ENCODE measurements around the gene IGF2BP3. TPM values are rescaled to one million over a fixed set of nuclear protein-coding genes. Genes with fewer than 3 reads are reported as not detected.
A peak's percentile ranks its signal among the peaks of the same experiment; 100 is the strongest.

Gene IGF2BP3
- total RNA-seq, 1 donor from 2014 or later = 242 TPM

DNA sequence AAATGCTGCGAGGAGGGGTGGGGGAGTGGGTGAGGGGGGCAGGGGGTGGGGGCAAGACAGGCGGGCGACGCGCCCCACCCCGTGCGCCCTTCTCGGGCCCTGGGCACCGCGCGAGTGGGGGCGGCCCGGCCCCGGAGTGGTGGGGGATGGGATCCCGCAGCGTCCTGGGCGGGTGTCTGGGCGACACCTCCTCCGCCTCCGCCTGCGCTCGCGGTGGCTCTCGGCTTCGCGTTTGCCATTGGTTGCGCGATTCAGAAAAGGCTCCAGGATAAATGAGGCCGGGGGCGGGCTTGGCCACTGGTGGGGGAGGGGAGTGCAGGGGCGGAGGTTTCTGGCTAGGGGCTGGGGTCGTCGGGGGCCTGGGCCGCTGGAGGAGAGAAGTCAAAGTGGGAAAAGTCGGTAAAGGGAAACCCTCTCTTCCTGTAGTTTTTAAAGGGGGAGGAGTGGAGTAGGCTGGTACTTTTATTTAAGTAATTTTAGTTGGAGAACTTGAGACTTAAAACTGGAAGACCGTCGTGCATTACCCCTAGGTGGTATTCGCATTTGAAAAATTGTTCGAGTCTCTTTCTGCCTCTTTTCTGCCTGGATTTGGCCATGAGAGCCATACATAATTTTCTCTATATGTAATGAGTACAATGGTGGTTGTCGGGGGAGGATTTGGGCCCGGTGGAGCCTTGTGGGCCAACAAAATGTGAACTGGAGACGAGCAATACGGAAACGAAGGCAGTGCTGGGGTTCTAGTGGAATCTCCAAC is 992 bp upstream of the IGF2BP3 start:
- H3K36me3 Mint-ChIP-seq = peaks cover 6% of the 10 kb centered on the region
- Histone ChIP-seq H3F3A (ENCODE audit: low read depth) (peaks cover 82% of the 10 kb centered on the region), H3K27ac (peak overlapping the region; percentile 97), H3K4me1 (peaks cover 16% of the 10 kb centered on the region), H3K4me2 (peak overlapping the region; percentile 96), H3K4me3 (peak overlapping the region; percentile 94), H3K36me3 (peaks cover 3% of the 10 kb centered on the region), H3K9ac (peak overlapping the region; percentile 87), H4K20me1 (ENCODE audit: low read depth) (peaks cover 30% of the 10 kb centered on the region), H3K27me3 (no peaks in the 10 kb centered on the region), H3K9me3 (ENCODE audit: low read depth) (no peaks in the 10 kb centered on the region), H3K79me2 (ENCODE audit: low read depth) (peaks cover 84% of the 10 kb centered on the region), H2AFZ (replicated peaks) (no peak overlapping the region)
- H3K9me3 Mint-ChIP-seq = peaks cover 3% of the 10 kb centered on the region
- H3K27me3 Mint-ChIP-seq (ENCODE audit: insufficient read depth, low read depth) = peaks cover 3% of the 10 kb centered on the region
- peak overlapping the region; percentile 98 for H3K27ac Mint-ChIP-seq
- H3K4me3 Mint-ChIP-seq = peak overlapping the region; percentile 99
- TF ChIP-seq EZH2phosphoT487 (IDR thresholded peaks at IDR 0.05) (no peak), EZH2 (IDR thresholded peaks at IDR 0.05) (no peak), CTCF (IDR thresholded peaks at IDR 0.05) (no peak)
- peaks cover 15% of the 10 kb centered on the region for H3K4me1 Mint-ChIP-seq
- DNase-seq (ENCODE audit: low spot score) = peak; percentile 97

DNA sequence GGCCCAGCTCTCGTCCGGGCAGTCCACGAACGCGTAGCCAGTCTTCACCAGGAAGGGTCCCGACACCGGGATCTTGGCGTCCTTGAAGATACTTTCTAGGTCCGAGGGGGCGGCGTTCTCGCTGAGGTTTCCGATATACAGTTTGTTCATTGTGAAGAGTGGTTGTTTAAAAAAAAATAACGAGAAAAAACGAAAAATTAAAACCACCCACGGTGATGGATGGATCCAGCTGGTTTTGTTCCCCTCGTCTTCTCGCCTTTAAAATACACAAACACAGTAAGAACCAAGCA is 385 bp downstream of the IGF2BP3 start:
- Mint-ChIP-seq H3K4me3 (peak overlapping the region; percentile 99), H3K27me3 (ENCODE audit: insufficient read depth, low read depth) (peaks cover 3% of the 10 kb centered on the region), H3K27ac (peak overlapping the region; percentile 98), H3K4me1 (peaks cover 26% of the 10 kb centered on the region), H3K9me3 (peaks cover 3% of the 10 kb centered on the region), H3K36me3 (peaks cover 7% of the 10 kb centered on the region)
- Histone ChIP-seq H2AFZ (replicated peaks) (no peak overlapping the region), H3K4me3 (peak overlapping the region; percentile 94), H3K79me2 (ENCODE audit: low read depth) (peaks cover 84% of the 10 kb centered on the region), H4K20me1 (ENCODE audit: low read depth) (peaks cover 44% of the 10 kb centered on the region), H3K27ac (peak overlapping the region; percentile 97), H3F3A (ENCODE audit: low read depth) (peaks cover 82% of the 10 kb centered on the region), H3K36me3 (peaks cover 3% of the 10 kb centered on the region), H3K9ac (peak overlapping the region; percentile 86), H3K27me3 (no peaks in the 10 kb centered on the region), H3K4me1 (peaks cover 27% of the 10 kb centered on the region), H3K9me3 (ENCODE audit: low read depth) (no peaks in the 10 kb centered on the region), H3K4me2 (peak overlapping the region; percentile 96)
- peak; percentile 52 for DNase-seq (ENCODE audit: low spot score)
- TF ChIP-seq CTCF (IDR thresholded peaks at IDR 0.05) = no peak
- TF ChIP-seq EZH2 (IDR thresholded peaks at IDR 0.05) = no peak
- TF ChIP-seq EZH2phosphoT487 (IDR thresholded peaks at IDR 0.05) = no peak

DNA sequence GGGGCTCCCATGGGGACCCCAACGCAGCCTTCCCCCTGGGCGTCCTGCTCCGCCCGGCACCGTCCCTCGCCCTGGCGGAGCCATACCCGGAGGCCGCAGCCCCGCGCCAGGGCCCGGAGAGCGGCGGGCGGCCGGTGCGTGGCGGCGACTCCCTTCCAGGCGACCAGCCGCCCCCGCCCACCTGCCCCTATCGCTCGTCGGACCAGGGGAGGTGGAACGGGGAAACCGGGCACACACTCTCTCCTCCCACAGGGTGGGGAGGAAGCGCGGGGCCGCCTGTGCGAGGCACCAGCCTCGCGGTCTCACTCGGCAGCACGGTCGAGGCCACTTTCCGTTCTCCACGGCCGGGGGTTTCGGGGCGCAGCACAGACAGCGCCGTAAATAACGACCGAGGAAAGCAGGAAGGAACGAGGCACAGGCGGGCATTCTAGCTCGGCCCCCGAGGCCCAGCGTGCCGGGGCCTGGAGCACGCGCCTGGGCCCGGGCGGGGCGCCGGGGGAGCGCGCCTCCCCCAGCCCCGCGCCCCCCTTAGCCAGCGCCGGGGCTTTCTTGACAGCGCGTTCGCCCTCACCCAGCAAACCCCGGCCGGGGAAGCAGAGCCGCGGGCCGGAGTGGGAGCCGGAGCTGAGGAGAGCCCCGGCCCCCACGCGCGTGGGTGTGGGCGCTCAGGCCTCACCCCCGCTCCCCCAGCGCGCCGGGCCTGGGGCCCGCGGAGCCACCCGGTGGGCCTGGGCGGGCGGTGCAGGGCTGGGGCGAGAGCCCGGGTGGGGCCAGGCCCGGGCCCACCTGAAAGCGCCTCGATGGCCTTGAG is 936 bp downstream of the IGF2BP3 start:
- peaks cover 3% of the 10 kb centered on the region for H3K36me3 ChIP-seq
- peaks cover 30% of the 10 kb centered on the region for H3K4me1 Mint-ChIP-seq
- peak overlapping the region; percentile 99 for H3K4me3 Mint-ChIP-seq
- H2AFZ ChIP-seq (replicated peaks) = no peak overlapping the region
- no peak overlapping the region for H3K27ac Mint-ChIP-seq
- H3K4me3 ChIP-seq = peak overlapping the region; percentile 94
- peaks cover 79% of the 10 kb centered on the region for H3F3A ChIP-seq (ENCODE audit: low read depth)
- peak overlapping the region; percentile 86 for H3K9ac ChIP-seq
- peaks cover 31% of the 10 kb centered on the region for H3K4me1 ChIP-seq
- H3K27me3 ChIP-seq = no peaks in the 10 kb centered on the region
- peak; percentile 52 for DNase-seq (ENCODE audit: low spot score)
- H3K36me3 Mint-ChIP-seq = peaks cover 8% of the 10 kb centered on the region
- peaks cover 50% of the 10 kb centered on the region for H4K20me1 ChIP-seq (ENCODE audit: low read depth)
- peak; percentile 16 for TF ChIP-seq CTCF (IDR thresholded peaks at IDR 0.05)
- TF ChIP-seq EZH2 (IDR thresholded peaks at IDR 0.05) = no peak
- H3K9me3 ChIP-seq (ENCODE audit: low read depth) = no peaks in the 10 kb centered on the region
- peaks cover 3% of the 10 kb centered on the region for H3K9me3 Mint-ChIP-seq
- peak overlapping the region; percentile 96 for H3K4me2 ChIP-seq
- peaks cover 3% of the 10 kb centered on the region for H3K27me3 Mint-ChIP-seq (ENCODE audit: insufficient read depth, low read depth)
- peaks cover 88% of the 10 kb centered on the region for H3K79me2 ChIP-seq (ENCODE audit: low read depth)
- H3K27ac ChIP-seq = peak overlapping the region; percentile 97

Measured in neural progenitor cell (in vitro differentiated cells).